IMR-90 (cell line): ENCODE measurements around the gene RMND5B. TPM values are rescaled to one million over a fixed set of nuclear protein-coding genes. Genes with fewer than 3 reads are reported as not detected.

Experiments
- ATAC-seq: fragments of 200-7000 bp; cut with Tn5 transposase; 2 replicates; pipeline ENCODE4 v1.9.1; 2020; ENCODE audit warnings: low read depth, mild to moderate bottlenecking, moderate library complexity
- BruUV-seq: library from RNA; stranded (reverse); fragments of 400-500 nt; replicated peaks from 2 replicates; lab custom pipeline; 2021; lab: Mats Ljungman, UMichigan
- CTCF ChIA-PET: fragments of 300-600 bp; formaldehyde crosslinking; extraction: SDS; loops from one replicate; lab custom pipeline; 2021; ENCODE audit warnings: antibody characterized with exemption; lab: Yijun Ruan, JAX
- POLR2A ChIA-PET: fragments of 300-600 bp; sonication (Branson Sonifier 250); formaldehyde crosslinking; loops from one replicate; lab custom pipeline; 2022; ENCODE audit warnings: antibody characterized with exemption; ENCODE audit not compliant: unreplicated experiment; lab: Charles Lee
- DNase-seq: peaks from one replicate; pipeline ENCODE4 v3.0.0; 2013
- H2AFZ ChIP-seq: replicated peaks from 2 replicates; pipeline ENCODE3; 2013; ENCODE audit warnings: low read length, mild to moderate bottlenecking; ENCODE audit not compliant: poor library complexity
- H2AK5ac ChIP-seq: 2 replicates; pipeline ENCODE4 v1.6.1; 2013; ENCODE audit warnings: low read depth, low read length, inconsistent platforms
- H2AK9ac ChIP-seq: replicated peaks from 2 replicates; pipeline ENCODE3; 2013; ENCODE audit warnings: mild to moderate bottlenecking, low read depth, low read length, moderate library complexity; ENCODE audit not compliant: poor library complexity
- H2BK120ac ChIP-seq: 2 replicates; pipeline ENCODE4 v1.6.1; 2013; ENCODE audit warnings: low read depth, low read length, inconsistent platforms
- H2BK15ac ChIP-seq: 3 replicates; pipeline ENCODE4 v1.6.1; 2013; ENCODE audit warnings: low read depth, low read length, inconsistent platforms
- H2BK20ac ChIP-seq: 2 replicates; pipeline ENCODE4 v1.6.1; 2013; ENCODE audit warnings: low read depth, mild to moderate bottlenecking, inconsistent platforms, low read length, moderate library complexity
- H2BK5ac ChIP-seq: 2 replicates; pipeline ENCODE4 v1.6.1; 2013; ENCODE audit warnings: mild to moderate bottlenecking, low read depth, low read length, inconsistent platforms; ENCODE audit not compliant: poor library complexity, severe bottlenecking
- H3K14ac ChIP-seq: replicated peaks from 2 replicates; pipeline ENCODE4 v1.6.1; 2013; ENCODE audit warnings: low read depth, low read length, inconsistent platforms
- H3K18ac ChIP-seq: 2 replicates; pipeline ENCODE4 v1.6.1; 2013; ENCODE audit warnings: low read depth, low read length, control low read depth
- H3K23ac ChIP-seq: 2 replicates; pipeline ENCODE4 v1.6.1; 2013; ENCODE audit warnings: low read depth, low read length, inconsistent platforms
- H3K27ac ChIP-seq: 2 replicates; pipeline ENCODE4 v1.5.1; 2013; ENCODE audit warnings: mild to moderate bottlenecking, control low read depth, low read length; ENCODE audit not compliant: insufficient read depth
- H3K27me3 ChIP-seq: 2 replicates; pipeline ENCODE4 v1.6.1; 2013; ENCODE audit warnings: low read length; ENCODE audit not compliant: control insufficient read depth, insufficient read depth
- H3K36me3 ChIP-seq: 2 replicates; pipeline ENCODE4 v1.6.1; 2013; ENCODE audit warnings: low read length, mixed read lengths; ENCODE audit not compliant: control insufficient read depth, insufficient read depth
- H3K4ac ChIP-seq: 2 replicates; pipeline ENCODE4 v1.6.1; 2013; ENCODE audit warnings: low read depth, low read length, inconsistent platforms
- H3K4me1 ChIP-seq: 2 replicates; pipeline ENCODE4 v1.6.1; 2013; ENCODE audit warnings: low read length, mixed read lengths; ENCODE audit not compliant: control insufficient read depth, insufficient read depth
- H3K4me2 ChIP-seq: 2 replicates; pipeline ENCODE4 v1.6.1; 2013; ENCODE audit warnings: low read depth, mild to moderate bottlenecking, control low read depth, low read length, moderate library complexity
- H3K4me3 ChIP-seq: 2 replicates; pipeline ENCODE4 v1.5.1; 2013; ENCODE audit warnings: low read depth, mild to moderate bottlenecking, control low read depth, low read length, moderate library complexity; ENCODE audit not compliant: insufficient read depth
- H3K56ac ChIP-seq: 2 replicates; pipeline ENCODE4 v1.6.1; 2013; ENCODE audit warnings: low read length, inconsistent platforms; ENCODE audit not compliant: insufficient read depth; ENCODE audit errors: extremely low read depth
- H3K79me1 ChIP-seq, 2 experiments: 2 replicates each; pipeline ENCODE4 v1.6.1; 2013; ENCODE audit warnings: low read length in 2 of 2, inconsistent platforms in 1 of 2, low read depth in 1 of 2
- H3K9ac ChIP-seq: 2 replicates; pipeline ENCODE4 v1.6.1; 2013; ENCODE audit warnings: low read depth, low read length, control low read depth
- H3K9me1 ChIP-seq: 2 replicates; pipeline ENCODE4 v1.6.1; 2013; ENCODE audit warnings: low read length, inconsistent platforms; ENCODE audit not compliant: insufficient read depth
- H3K9me3 ChIP-seq: 2 replicates; pipeline ENCODE4 v1.6.1; 2013; ENCODE audit warnings: low read length; ENCODE audit not compliant: control insufficient read depth, insufficient read depth
- H4K20me1 ChIP-seq: 2 replicates; pipeline ENCODE4 v1.6.1; 2013; ENCODE audit warnings: low read length, inconsistent platforms; ENCODE audit not compliant: insufficient read depth
- H4K5ac ChIP-seq: 2 replicates; pipeline ENCODE4 v1.6.1; 2013; ENCODE audit warnings: mild to moderate bottlenecking, low read depth, low read length, control low read depth
- H4K8ac ChIP-seq, 2 experiments: 2 replicates each; pipeline ENCODE4 v1.6.1; 2013; ENCODE audit warnings: low read depth in 2 of 2, low read length in 2 of 2, control low read depth in 1 of 2, inconsistent platforms in 1 of 2
- H4K91ac ChIP-seq: 2 replicates; pipeline ENCODE4 v1.6.1; 2013; ENCODE audit warnings: low read depth, low read length, inconsistent platforms; ENCODE audit not compliant: insufficient read depth
- BHLHE40 ChIP-seq: fragments of 150-350 bp; IDR thresholded peaks from 2 replicates; pipeline ENCODE4 v1.6.1; 2016; ENCODE audit warnings: mild to moderate bottlenecking, low read depth, low read length
- CEBPB ChIP-seq: IDR thresholded peaks from 2 replicates; pipeline ENCODE4 v1.6.1; 2012; ENCODE audit warnings: low read depth, low read length, improper control_type of control experiment
- CHD1 ChIP-seq: IDR thresholded peaks from 2 replicates; pipeline ENCODE4 v1.6.1; 2012; ENCODE audit warnings: low read depth, low read length, improper control_type of control experiment
- FOS ChIP-seq: fragments of 150-350 bp; IDR thresholded peaks from 2 replicates; pipeline ENCODE4 v1.6.1; 2016; ENCODE audit warnings: low read depth, low read length
- MAFK ChIP-seq: IDR thresholded peaks from 2 replicates; pipeline ENCODE4 v1.6.1; 2012; ENCODE audit warnings: low read depth, low read length, improper control_type of control experiment
- MAZ ChIP-seq: IDR thresholded peaks from 2 replicates; pipeline ENCODE4 v1.6.1; 2012; ENCODE audit warnings: low read depth, mild to moderate bottlenecking, low read length, improper control_type of control experiment, moderate library complexity, borderline replicate concordance
- MXI1 ChIP-seq: IDR thresholded peaks from 2 replicates; pipeline ENCODE4 v1.6.1; 2012; ENCODE audit warnings: low read depth, mild to moderate bottlenecking, low read length, moderate library complexity, borderline replicate concordance
- NFE2L2 ChIP-seq: fragments of 150-350 bp; IDR thresholded peaks from 2 replicates; pipeline ENCODE4 v1.6.1; 2016; ENCODE audit warnings: low read depth, mild to moderate bottlenecking, low read length
- POLR2A ChIP-seq: IDR thresholded peaks from 2 replicates; pipeline ENCODE4 v1.6.1; 2012; ENCODE audit warnings: mild to moderate bottlenecking, low read depth, low read length
- RAD21 ChIP-seq: IDR thresholded peaks from 2 replicates; pipeline ENCODE4 v1.6.1; 2012; ENCODE audit warnings: low read length, improper control_type of control experiment
- RCOR1 ChIP-seq: IDR thresholded peaks from 2 replicates; pipeline ENCODE4 v1.6.1; 2012; ENCODE audit warnings: mild to moderate bottlenecking, low read length, improper control_type of control experiment; ENCODE audit not compliant: insufficient replicate concordance
- RFX5 ChIP-seq: IDR thresholded peaks from 2 replicates; pipeline ENCODE4 v1.8.0; 2012; ENCODE audit warnings: low read depth, mild to moderate bottlenecking, low read length, moderate library complexity
- SMC3 ChIP-seq: fragments of 150-350 bp; IDR thresholded peaks from 2 replicates; pipeline ENCODE4 v1.6.1; 2016; ENCODE audit warnings: low read depth, mild to moderate bottlenecking, antibody characterized with exemption, low read length, moderate library complexity
- WGBS, 2 experiments: methylation state at CpG; one replicate each; pipeline versions ENCODE4 v1.1.5 to v1.1.7; 2013; ENCODE audit warnings: missing lambda C conversion rate in 2 of 2; ENCODE audit not compliant: insufficient read length in 1 of 2; ENCODE audit errors: extremely low coverage in 2 of 2; 5-methylcytosine and 5-hydroxymethylcytosine counted together
- dilution Hi-C: fragments of 300-500 bp; cut with HindIII; formaldehyde crosslinking; loops from one replicate; pipeline ENCODE4 v1.14.3; 2018; ENCODE audit warnings: low sequenced_read_pairs; ENCODE audit not compliant: unreplicated experiment
- in situ Hi-C: fragments of 300-500 bp; cut with MboI; formaldehyde crosslinking; loops from 3 replicates; pipeline ENCODE4 v1.14.3; 2019; ENCODE audit warnings: low sequenced_read_pairs, inconsistent platforms, mixed read lengths
- intact Hi-C: fragments of 100-400 bp; cut with micrococcal nuclease; formaldehyde crosslinking; loops from 2 replicates; pipeline ENCODE4 v1.10.0; 2022
- polyA plus RNA-seq, 3 experiments: library from polyadenylated mRNA; depleted of rRNA; stranded (reverse); fragments of >200 nt; gene quantifications; 2 replicates each; pipeline ENCODE4 v1.2.3, GENCODE V29; 2012; ENCODE audit warnings: low replicate concordance in 1 of 3
- total RNA-seq: library from RNA; depleted of rRNA; stranded (reverse); fragments of >200 nt; gene quantifications from 2 replicates; pipeline ENCODE4 v1.2.3, GENCODE V29; 2012
- TF ChIP-seq, protein P1 (sequence below): fragments of 150-350 bp; IDR thresholded peaks from 2 replicates; pipeline ENCODE4 v1.6.1; 2016; ENCODE audit warnings: low read depth, mild to moderate bottlenecking, low read length, moderate library complexity, borderline replicate concordance
- TF ChIP-seq, protein P2 (sequence below): fragments of 150-350 bp; IDR thresholded peaks from 2 replicates; pipeline ENCODE4 v1.6.1; 2017; ENCODE audit warnings: mild to moderate bottlenecking, antibody characterized with exemption, low read length, low read depth
- TF ChIP-seq, protein P3 (sequence below): conservative IDR thresholded peaks from 2 replicates; pipeline ENCODE4 v1.5.1; 2012; ENCODE audit warnings: mild to moderate bottlenecking, low read depth, low read length, improper control_type of control experiment

Gene RMND5B
- total and polyA plus RNA-seq, 2 of the 4 experiments (the other 2 are of a cell fraction): 14.0 to 19.5 TPM

DNA sequence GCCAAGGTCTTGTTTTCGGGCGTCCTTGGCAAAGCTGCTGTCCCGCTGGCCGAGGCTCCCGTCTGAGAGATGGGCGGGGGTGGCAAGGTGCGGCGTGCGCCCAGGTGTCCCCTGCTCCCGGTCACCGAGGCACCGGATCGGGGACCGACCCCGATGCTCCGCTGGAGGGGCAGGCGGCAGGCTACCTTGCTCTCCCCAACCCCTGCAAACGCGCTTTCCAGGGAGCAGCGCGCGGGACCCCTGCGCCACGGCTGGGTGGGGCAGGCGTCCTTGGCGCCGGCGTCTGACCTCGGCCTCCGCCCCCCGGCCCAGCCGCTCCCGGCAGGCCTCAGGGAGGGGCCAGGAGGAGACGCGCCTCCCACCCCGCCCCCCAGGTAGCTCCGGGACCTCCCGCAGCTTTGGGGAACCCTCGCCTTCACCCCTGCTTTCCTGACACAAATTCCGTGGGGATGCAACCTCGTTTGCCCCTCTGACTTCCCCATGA lies 16.9 kb upstream of the RMND5B start:
- H3K4me1 ChIP-seq: no peaks in the 10 kb centered on the region; the same call in 1 of the 2 replicates
- H4K8ac ChIP-seq: no peak overlapping the region
- H3K18ac ChIP-seq: no peak overlapping the region
- peak overlapping the region; percentile 20; the same call in 1 of the 2 replicates for H3K4me3 ChIP-seq
- H3K23ac ChIP-seq: no peak overlapping the region
- no TSS peak for BruUV-seq
- in situ Hi-C loops (no loop called here), intact Hi-C loops (no loop called here), dilution Hi-C loops (no loop called here)
- H4K91ac ChIP-seq: no peak overlapping the region
- H2AK5ac ChIP-seq: no peak overlapping the region; the same call in 1 of the 2 replicates
- no peak overlapping the region for H2AK9ac ChIP-seq
- no CpG with 5 or more reads among the region's 41 CpGs for WGBS, 2 experiments
- peak overlapping the region; percentile 21 for H2AFZ ChIP-seq
- H3K9me1 ChIP-seq: no peaks in the 10 kb centered on the region
- no peak overlapping the region for H3K4ac ChIP-seq
- no peaks in the 10 kb centered on the region for H3K79me1 ChIP-seq
- no peak overlapping the region for H2BK120ac ChIP-seq
- no peaks in the 10 kb centered on the region for H3K9me3 ChIP-seq
- H3K56ac ChIP-seq: no peak overlapping the region
- POLR2A ChIA-PET: no interaction called here
- no peak overlapping the region for H3K9ac ChIP-seq
- H3K14ac ChIP-seq: no peak overlapping the region
- H3K4me2 ChIP-seq: peak overlapping the region; percentile 75; the same call in 1 of the 2 replicates
- CTCF ChIA-PET: no interaction called here
- H2BK5ac ChIP-seq: no peak overlapping the region
- H3K27ac ChIP-seq: no peak overlapping the region
- H4K5ac ChIP-seq: no peak overlapping the region
- H4K20me1 ChIP-seq: no peaks in the 10 kb centered on the region
- no peak for ATAC-seq
- H3K27me3 ChIP-seq: peaks cover 49% of the 10 kb centered on the region
- no peak overlapping the region for H2BK15ac ChIP-seq
- no peak for DNase-seq
- TF ChIP-seq RCOR1 (no peak), NFE2L2 (no peak), MXI1 (no peak), RAD21 (no peak), CHD1 (no peak), BHLHE40 (no peak), POLR2A (no peak), RFX5 (no peak), MAZ (no peak), FOS (no peak), SMC3 (no peak), MAFK (no peak), CEBPB (no peak)
- TF ChIP-seq, protein P1, sequence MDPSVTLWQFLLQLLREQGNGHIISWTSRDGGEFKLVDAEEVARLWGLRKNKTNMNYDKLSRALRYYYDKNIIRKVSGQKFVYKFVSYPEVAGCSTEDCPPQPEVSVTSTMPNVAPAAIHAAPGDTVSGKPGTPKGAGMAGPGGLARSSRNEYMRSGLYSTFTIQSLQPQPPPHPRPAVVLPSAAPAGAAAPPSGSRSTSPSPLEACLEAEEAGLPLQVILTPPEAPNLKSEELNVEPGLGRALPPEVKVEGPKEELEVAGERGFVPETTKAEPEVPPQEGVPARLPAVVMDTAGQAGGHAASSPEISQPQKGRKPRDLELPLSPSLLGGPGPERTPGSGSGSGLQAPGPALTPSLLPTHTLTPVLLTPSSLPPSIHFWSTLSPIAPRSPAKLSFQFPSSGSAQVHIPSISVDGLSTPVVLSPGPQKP: no peak
- TF ChIP-seq, protein P2, sequence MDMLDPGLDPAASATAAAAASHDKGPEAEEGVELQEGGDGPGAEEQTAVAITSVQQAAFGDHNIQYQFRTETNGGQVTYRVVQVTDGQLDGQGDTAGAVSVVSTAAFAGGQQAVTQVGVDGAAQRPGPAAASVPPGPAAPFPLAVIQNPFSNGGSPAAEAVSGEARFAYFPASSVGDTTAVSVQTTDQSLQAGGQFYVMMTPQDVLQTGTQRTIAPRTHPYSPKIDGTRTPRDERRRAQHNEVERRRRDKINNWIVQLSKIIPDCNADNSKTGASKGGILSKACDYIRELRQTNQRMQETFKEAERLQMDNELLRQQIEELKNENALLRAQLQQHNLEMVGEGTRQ: no peak
- TF ChIP-seq, protein P3, sequence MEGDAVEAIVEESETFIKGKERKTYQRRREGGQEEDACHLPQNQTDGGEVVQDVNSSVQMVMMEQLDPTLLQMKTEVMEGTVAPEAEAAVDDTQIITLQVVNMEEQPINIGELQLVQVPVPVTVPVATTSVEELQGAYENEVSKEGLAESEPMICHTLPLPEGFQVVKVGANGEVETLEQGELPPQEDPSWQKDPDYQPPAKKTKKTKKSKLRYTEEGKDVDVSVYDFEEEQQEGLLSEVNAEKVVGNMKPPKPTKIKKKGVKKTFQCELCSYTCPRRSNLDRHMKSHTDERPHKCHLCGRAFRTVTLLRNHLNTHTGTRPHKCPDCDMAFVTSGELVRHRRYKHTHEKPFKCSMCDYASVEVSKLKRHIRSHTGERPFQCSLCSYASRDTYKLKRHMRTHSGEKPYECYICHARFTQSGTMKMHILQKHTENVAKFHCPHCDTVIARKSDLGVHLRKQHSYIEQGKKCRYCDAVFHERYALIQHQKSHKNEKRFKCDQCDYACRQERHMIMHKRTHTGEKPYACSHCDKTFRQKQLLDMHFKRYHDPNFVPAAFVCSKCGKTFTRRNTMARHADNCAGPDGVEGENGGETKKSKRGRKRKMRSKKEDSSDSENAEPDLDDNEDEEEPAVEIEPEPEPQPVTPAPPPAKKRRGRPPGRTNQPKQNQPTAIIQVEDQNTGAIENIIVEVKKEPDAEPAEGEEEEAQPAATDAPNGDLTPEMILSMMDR: no peak
- H3K36me3 ChIP-seq: no peaks in the 10 kb centered on the region
- H2BK20ac ChIP-seq: no peak overlapping the region
